Spleen (tissue), 7 donors: Measurements from ENCODE around the gene SEMA3E.

Experiments
- CTCF ChIP-seq, 11 experiments: fragments of 200-600 bp in 7 of 11; fragments of 450-650 bp in 4 of 11; sonication (generic) in 4 of 11; IDR thresholded peaks in 8 of 11; conservative IDR thresholded peaks in 3 of 11; 1 replicate in 7 of 11; 2 replicates in 4 of 11; pipeline versions ENCODE4 v1.4.0 to v1.8.0; 2016 to 2021; ENCODE audit warnings: antibody characterized with exemption in 11 of 11, inconsistent platforms in 4 of 11, mild to moderate bottlenecking in 1 of 11
- POLR2A ChIP-seq, 3 donors: fragments of 450-650 bp; IDR thresholded peaks; one replicate each; pipeline ENCODE4 v1.5.1; 2017; ENCODE audit warnings: antibody characterized with exemption in 3 of 3, mild to moderate bottlenecking in 1 of 3
- POLR2AphosphoS5 ChIP-seq, 3 donors: sonication (generic); formaldehyde crosslinking; IDR thresholded peaks; one replicate each; pipeline ENCODE4 v1.5.1; 2017; ENCODE audit warnings: antibody characterized with exemption in 3 of 3
- donor health status: DM: no; HTN: no; CAD: no; lungs with moderate emphysema.
- donor health status: DM: no; HTN: no; CAD: no.
- donor health status: DM: no; HTN: no; CAD: no.

- TF ChIP-seq POLR2A (IDR thresholded peaks at IDR 0.05): no peak
- TF ChIP-seq CTCF (IDR thresholded peaks at IDR 0.05 in 8 of 11, conservative IDR thresholded peaks at IDR 0.05 in 3 of 11): no peak
- no peak for TF ChIP-seq POLR2AphosphoS5 (IDR thresholded peaks at IDR 0.05)
Observed at GRCh38 chr7:83599131-83599530, 49.8 kb downstream of the SEMA3E start.
